ENCODE data around the gene DGKH. TPM values are rescaled to one million over a fixed set of nuclear protein-coding genes. Genes with fewer than 3 reads are reported as not detected.
"Not testable (repeated sequence)": the region's sequence is repeated elsewhere in the genome, so short reads cannot be mapped to it uniquely, and the experiment has no call there.

The DGKH gene
- polyA plus RNA-seq, 2 donors: 1.9 to 2.7 TPM

DNA sequence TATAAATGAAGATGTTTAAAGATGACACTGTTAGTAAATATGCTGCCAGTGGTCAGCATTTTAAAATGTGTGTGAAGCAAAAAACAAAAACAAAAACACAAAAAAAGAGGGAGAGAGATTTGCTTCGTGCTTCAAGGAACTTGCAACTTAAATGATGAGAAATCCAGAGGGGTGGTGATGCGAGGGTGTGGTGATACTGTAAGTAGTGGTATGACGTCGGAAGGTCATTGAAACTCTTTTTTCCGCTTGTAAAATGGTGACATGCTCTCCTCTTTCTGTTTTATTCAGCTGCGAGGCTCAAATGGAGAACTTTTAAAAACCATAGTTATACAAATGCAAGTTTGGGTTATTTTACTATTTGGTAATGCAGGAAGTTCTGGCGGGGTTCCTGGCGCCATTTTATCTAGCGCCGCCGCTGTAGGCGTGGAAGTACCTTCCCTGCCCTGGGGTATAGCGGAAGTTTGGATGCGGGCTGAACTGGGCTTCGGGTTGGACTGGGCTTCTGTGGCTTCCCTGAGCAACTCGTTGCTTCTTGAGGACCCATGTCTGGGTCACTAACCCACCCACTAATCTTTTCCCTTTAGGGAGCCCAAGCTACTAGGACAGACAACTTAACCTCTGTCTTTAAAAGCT is 34.8 kb downstream of the DGKH start:
- Histone ChIP-seq H3K27ac (ENCODE audit: low read depth in 2 of 2, low read length in 1 of 2) (no peak overlapping the region), H3K4me1 (ENCODE audit: control insufficient read depth in 2 of 2, insufficient read depth in 2 of 2, low read length in 1 of 2) (no peaks in the 10 kb centered on the region), H3K27me3 (ENCODE audit: control insufficient read depth in 1 of 2, insufficient read depth in 2 of 2, low read length in 2 of 2) (no peaks in the 10 kb centered on the region), H3K9me3 (ENCODE audit: control insufficient read depth in 2 of 2, insufficient read depth in 1 of 2, low read depth in 1 of 2, low read length in 1 of 2) (no peaks in the 10 kb centered on the region), H3K4me3 (ENCODE audit: low read depth in 1 of 2, low read length in 2 of 2) (no peak overlapping the region), H3K36me3 (ENCODE audit: control insufficient read depth in 2 of 2, insufficient read depth in 2 of 2, low read length in 1 of 2) (no peaks in the 10 kb centered on the region)
- WGBS, 2 donors: 83 to 91% methylated on average over 16 of the region's 16 CpGs

DNA sequence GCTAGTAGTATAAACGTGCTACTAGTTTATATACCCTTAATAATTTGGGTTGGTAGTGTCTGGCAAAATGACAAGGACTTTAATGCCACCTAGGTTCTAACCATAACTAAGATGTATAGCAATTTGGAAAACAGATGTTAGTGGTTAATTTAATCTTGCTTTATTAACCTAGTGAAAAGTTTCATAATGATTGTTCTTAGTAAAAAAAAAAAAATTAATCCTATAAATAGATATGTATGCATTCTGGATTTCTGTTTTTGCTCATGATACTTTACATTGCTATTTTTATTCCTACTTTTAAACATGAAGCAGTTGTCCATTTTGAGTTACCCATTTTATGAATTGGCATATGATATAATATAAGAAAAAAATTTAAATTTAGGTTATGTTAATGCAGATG is 36.3 kb downstream of the DGKH start:
- Histone ChIP-seq H3K27me3 (ENCODE audit: control insufficient read depth in 1 of 2, insufficient read depth in 2 of 2, low read length in 2 of 2) (no peaks in the 10 kb centered on the region), H3K4me1 (ENCODE audit: control insufficient read depth in 2 of 2, insufficient read depth in 2 of 2, low read length in 1 of 2) (no peaks in the 10 kb centered on the region), H3K27ac (ENCODE audit: low read depth in 2 of 2, low read length in 1 of 2) (no peak overlapping the region), H3K9me3 (ENCODE audit: control insufficient read depth in 2 of 2, insufficient read depth in 1 of 2, low read depth in 1 of 2, low read length in 1 of 2) (no peaks in the 10 kb centered on the region), H3K36me3 (ENCODE audit: control insufficient read depth in 2 of 2, insufficient read depth in 2 of 2, low read length in 1 of 2) (no peaks in the 10 kb centered on the region), H3K4me3 (ENCODE audit: low read depth in 1 of 2, low read length in 2 of 2) (no peak overlapping the region)
- 82 to 84% methylated on average over 1 of the region's 1 CpG for WGBS, 2 donors

DNA sequence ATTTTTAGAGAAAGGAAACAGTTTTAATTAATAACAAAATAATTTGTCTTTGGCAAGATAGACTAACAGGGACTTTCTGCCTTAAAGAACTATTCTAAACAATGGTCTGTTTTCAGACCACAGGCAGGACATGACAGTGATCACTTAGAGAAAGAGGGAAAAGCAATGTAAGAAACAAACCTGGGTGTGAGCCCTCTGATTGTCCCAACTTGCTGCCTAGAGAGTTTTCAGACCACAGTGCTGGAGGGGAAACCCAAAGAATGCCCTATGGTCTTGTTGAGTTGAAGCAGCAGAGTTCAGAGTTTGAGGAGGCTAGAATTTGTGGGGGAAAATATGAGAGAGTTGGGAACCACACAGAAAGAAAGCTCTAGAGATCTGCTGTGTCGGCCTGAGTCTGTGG is 38.1 kb downstream of the DGKH start:
- H3K36me3 ChIP-seq (ENCODE audit: control insufficient read depth in 2 of 2, insufficient read depth in 2 of 2, low read length in 1 of 2): no peaks in the 10 kb centered on the region

DNA sequence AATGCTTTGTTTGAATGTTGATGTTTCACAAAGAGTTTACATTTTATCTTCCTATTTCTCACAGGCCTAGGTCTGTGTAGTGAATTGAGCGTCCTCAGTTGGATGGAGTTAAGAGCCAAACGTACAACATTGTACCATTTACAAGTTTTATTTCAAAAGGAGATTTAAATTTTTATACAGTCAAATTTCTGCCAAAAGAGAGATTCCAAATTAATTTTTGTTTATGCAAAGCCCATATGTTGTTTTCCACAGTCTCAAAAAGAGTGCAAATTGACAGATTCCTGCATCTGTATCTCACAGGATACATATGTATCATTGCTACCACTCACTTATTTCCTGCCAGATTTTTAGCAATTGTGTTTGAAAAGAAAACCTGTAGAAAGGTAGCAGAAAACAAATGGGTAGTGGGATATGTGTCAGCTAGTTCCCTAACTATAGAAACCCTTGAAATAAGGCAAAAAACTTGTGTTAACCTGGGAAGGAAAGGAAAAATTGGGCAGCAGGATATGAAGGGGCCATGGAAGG is 46.1 kb downstream of the DGKH start:
- no peaks in the 10 kb centered on the region for H3K27me3 ChIP-seq (ENCODE audit: control insufficient read depth in 1 of 2, insufficient read depth in 2 of 2, low read length in 2 of 2)
- no peak overlapping the region for H3K27ac ChIP-seq (ENCODE audit: low read depth in 2 of 2, low read length in 1 of 2)
- 82 to 83% methylated on average over 2 of the region's 2 CpGs for WGBS, 2 donors
- no peaks in the 10 kb centered on the region for H3K36me3 ChIP-seq (ENCODE audit: control insufficient read depth in 2 of 2, insufficient read depth in 2 of 2, low read length in 1 of 2)
- no peaks in the 10 kb centered on the region for H3K4me1 ChIP-seq (ENCODE audit: control insufficient read depth in 2 of 2, insufficient read depth in 2 of 2, low read length in 1 of 2)
- no peak overlapping the region for H3K4me3 ChIP-seq (ENCODE audit: low read depth in 1 of 2, low read length in 2 of 2)
- no peaks in the 10 kb centered on the region for H3K9me3 ChIP-seq (ENCODE audit: control insufficient read depth in 2 of 2, insufficient read depth in 1 of 2, low read depth in 1 of 2, low read length in 1 of 2)

More for the DNA sequence above, 38.1 kb downstream of the DGKH start:
- 92 to 94% methylated on average over 1 of the region's 1 CpG for WGBS, 2 donors
- H3K27me3 ChIP-seq (ENCODE audit: control insufficient read depth in 1 of 2, insufficient read depth in 2 of 2, low read length in 2 of 2): no peaks in the 10 kb centered on the region
- H3K4me1 ChIP-seq (ENCODE audit: control insufficient read depth in 2 of 2, insufficient read depth in 2 of 2, low read length in 1 of 2): no peaks in the 10 kb centered on the region
- no peaks in the 10 kb centered on the region for H3K9me3 ChIP-seq (ENCODE audit: control insufficient read depth in 2 of 2, insufficient read depth in 1 of 2, low read depth in 1 of 2, low read length in 1 of 2)
- H3K4me3 ChIP-seq (ENCODE audit: low read depth in 1 of 2, low read length in 2 of 2): no peak overlapping the region
- H3K27ac ChIP-seq (ENCODE audit: low read depth in 2 of 2, low read length in 1 of 2): no peak overlapping the region

DNA sequence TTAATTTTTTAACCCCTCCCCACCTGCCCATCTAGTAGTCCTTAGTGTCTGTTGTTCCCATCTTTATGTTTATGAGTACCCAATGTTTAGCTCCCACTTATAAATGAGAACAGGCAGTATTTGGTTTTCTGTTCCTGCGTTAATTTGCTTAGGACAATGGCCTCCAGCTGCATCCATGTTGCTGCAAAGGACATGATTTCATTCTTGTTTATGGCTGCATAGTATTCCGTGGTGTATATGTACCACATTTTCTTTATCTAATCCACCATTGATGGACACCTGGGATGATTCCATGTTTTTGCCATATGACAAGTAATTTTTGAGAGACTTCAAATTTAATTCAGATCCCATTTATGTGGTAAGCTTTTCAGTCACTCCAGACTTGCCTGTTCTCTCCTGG is 47.8 kb downstream of the DGKH start:
- H3K4me1 ChIP-seq (ENCODE audit: control insufficient read depth in 2 of 2, insufficient read depth in 2 of 2, low read length in 1 of 2); H3K36me3 ChIP-seq (ENCODE audit: control insufficient read depth in 2 of 2, insufficient read depth in 2 of 2, low read length in 1 of 2); H3K27ac ChIP-seq (ENCODE audit: low read depth in 2 of 2, low read length in 1 of 2); H3K27me3 ChIP-seq (ENCODE audit: control insufficient read depth in 1 of 2, insufficient read depth in 2 of 2, low read length in 2 of 2); H3K9me3 ChIP-seq (ENCODE audit: control insufficient read depth in 2 of 2, insufficient read depth in 1 of 2, low read depth in 1 of 2, low read length in 1 of 2); H3K4me3 ChIP-seq (ENCODE audit: low read depth in 1 of 2, low read length in 2 of 2): not testable (repeated sequence)
- 97 to 100% methylated on average over 2 of the region's 2 CpGs for WGBS, 2 donors

DNA sequence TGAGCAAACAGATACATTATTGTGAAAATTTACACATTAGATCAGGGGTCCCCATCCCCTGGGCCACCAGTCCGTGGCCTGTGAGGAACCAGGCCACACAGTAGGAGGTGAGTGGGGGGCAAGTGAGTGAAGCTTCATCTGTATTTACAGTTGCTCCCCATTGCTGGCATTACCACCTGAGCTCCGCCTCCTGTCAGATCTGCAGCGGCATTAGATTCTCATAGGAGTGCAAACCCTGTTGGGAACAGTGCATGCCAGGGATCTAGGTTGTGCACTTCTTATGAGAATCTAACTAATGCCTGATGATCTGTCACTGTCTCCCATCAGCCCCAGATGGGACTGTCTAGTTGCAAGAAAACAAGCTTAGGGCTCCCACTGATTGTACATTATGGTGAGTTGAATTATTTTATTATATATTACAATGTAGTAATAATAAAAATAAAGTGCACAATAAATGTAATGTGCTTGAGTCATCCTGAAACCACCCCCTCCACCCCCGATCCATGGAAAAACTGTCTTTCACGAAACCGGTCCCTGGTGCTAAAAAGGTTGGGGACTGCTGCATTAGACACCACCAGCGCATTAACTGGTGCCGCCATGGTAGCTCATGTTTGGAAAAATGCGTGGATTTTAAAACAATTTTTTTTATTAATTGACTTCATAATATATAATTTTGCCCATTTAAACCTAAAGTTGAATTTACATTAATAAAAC is 51.7 kb downstream of the DGKH start:
- Histone ChIP-seq H3K36me3 (ENCODE audit: control insufficient read depth in 2 of 2, insufficient read depth in 2 of 2, low read length in 1 of 2) (no peaks in the 10 kb centered on the region), H3K4me3 (ENCODE audit: low read depth in 1 of 2, low read length in 2 of 2) (no peak overlapping the region), H3K4me1 (ENCODE audit: control insufficient read depth in 2 of 2, insufficient read depth in 2 of 2, low read length in 1 of 2) (peaks cover 0 to 5% of the 10 kb centered on the region in 2 donors), H3K9me3 (ENCODE audit: control insufficient read depth in 2 of 2, insufficient read depth in 1 of 2, low read depth in 1 of 2, low read length in 1 of 2) (peaks cover 0 to 3% of the 10 kb centered on the region in 2 donors), H3K27me3 (ENCODE audit: control insufficient read depth in 1 of 2, insufficient read depth in 2 of 2, low read length in 2 of 2) (no peaks in the 10 kb centered on the region), H3K27ac (ENCODE audit: low read depth in 2 of 2, low read length in 1 of 2) (no peak overlapping the region)
- 96% methylated on average over 9 of the region's 9 CpGs for WGBS, 2 donors

DNA sequence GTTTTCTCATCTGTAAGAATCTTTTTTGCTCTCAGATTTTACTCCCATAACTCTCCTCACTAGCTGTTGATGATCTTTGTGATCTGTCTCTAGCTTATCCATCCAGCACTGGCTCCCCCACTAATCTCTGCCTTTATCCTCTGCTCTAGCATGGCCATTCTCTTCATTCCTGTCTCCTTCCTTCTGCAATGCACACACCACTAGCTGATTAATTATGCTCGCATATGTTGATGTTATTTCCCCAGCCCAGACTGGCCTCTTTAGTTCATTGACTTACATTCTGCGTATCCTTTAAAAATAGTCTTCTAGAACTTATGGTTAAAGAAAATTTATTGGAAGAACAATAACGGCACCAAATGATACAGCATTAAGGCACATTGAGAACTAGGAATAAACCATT is 52.5 kb downstream of the DGKH start:
- WGBS, 2 donors: 97 to 98% methylated on average over 3 of the region's 3 CpGs
- H3K4me3 ChIP-seq (ENCODE audit: low read depth in 1 of 2, low read length in 2 of 2): no peak overlapping the region
- no peaks in the 10 kb centered on the region for H3K27me3 ChIP-seq (ENCODE audit: control insufficient read depth in 1 of 2, insufficient read depth in 2 of 2, low read length in 2 of 2)

DNA sequence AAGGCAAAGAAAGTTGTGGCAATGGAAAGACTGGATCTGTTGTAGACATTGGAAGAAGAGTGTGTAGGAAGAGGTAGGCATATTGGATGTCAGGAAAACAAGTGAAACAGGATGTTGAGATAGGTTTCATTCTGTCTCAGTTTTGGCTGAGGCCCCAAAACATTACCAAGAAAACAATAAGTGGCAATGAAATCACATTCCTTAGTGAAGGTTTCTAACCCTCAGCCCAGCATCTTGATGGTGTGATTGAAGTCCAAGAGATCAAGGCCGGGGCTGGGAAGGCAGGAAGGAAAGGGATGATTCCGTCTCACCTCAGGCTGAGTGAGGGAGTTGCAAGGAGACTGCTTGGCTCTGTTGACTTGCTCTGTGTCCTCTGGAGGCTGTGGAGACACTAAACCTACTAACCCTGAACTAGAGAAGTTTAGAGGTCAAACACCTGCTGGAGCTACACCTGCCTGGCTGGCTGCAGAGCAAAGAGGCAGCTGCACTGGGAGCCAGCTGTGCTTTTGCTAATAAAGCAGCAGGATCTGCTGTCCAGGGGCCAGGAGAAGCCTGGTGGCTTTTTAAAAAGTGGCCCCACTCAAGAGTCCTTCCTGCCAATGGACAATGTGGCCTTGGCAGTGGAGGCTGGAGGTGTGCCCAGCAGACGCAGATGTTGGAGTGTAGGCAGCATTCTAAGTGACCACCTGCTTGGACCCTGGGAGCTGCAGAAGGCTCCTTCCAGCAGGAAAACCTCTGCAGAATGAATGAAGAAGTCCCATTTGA is 53.6 kb downstream of the DGKH start:
- H3K27ac ChIP-seq (ENCODE audit: low read depth in 2 of 2, low read length in 1 of 2): no peak overlapping the region
- peaks cover 0 to 5% of the 10 kb centered on the region in 2 donors for H3K4me1 ChIP-seq (ENCODE audit: control insufficient read depth in 2 of 2, insufficient read depth in 2 of 2, low read length in 1 of 2)
- H3K4me3 ChIP-seq (ENCODE audit: low read depth in 1 of 2, low read length in 2 of 2): no peak overlapping the region
- H3K9me3 ChIP-seq (ENCODE audit: control insufficient read depth in 2 of 2, insufficient read depth in 1 of 2, low read depth in 1 of 2, low read length in 1 of 2): peaks cover 0 to 3% of the 10 kb centered on the region in 2 donors
- H3K36me3 ChIP-seq (ENCODE audit: control insufficient read depth in 2 of 2, insufficient read depth in 2 of 2, low read length in 1 of 2): no peaks in the 10 kb centered on the region
- WGBS, 2 donors: 61 to 70% methylated on average over 3 of the region's 3 CpGs
- H3K27me3 ChIP-seq (ENCODE audit: control insufficient read depth in 1 of 2, insufficient read depth in 2 of 2, low read length in 2 of 2): no peaks in the 10 kb centered on the region

More for the DNA sequence above, 52.5 kb downstream of the DGKH start:
- peaks cover 0 to 3% of the 10 kb centered on the region in 2 donors for H3K9me3 ChIP-seq (ENCODE audit: control insufficient read depth in 2 of 2, insufficient read depth in 1 of 2, low read depth in 1 of 2, low read length in 1 of 2)
- H3K4me1 ChIP-seq (ENCODE audit: control insufficient read depth in 2 of 2, insufficient read depth in 2 of 2, low read length in 1 of 2): peaks cover 0 to 5% of the 10 kb centered on the region in 2 donors
- H3K36me3 ChIP-seq (ENCODE audit: control insufficient read depth in 2 of 2, insufficient read depth in 2 of 2, low read length in 1 of 2): no peaks in the 10 kb centered on the region
- no peak overlapping the region for H3K27ac ChIP-seq (ENCODE audit: low read depth in 2 of 2, low read length in 1 of 2)

DNA sequence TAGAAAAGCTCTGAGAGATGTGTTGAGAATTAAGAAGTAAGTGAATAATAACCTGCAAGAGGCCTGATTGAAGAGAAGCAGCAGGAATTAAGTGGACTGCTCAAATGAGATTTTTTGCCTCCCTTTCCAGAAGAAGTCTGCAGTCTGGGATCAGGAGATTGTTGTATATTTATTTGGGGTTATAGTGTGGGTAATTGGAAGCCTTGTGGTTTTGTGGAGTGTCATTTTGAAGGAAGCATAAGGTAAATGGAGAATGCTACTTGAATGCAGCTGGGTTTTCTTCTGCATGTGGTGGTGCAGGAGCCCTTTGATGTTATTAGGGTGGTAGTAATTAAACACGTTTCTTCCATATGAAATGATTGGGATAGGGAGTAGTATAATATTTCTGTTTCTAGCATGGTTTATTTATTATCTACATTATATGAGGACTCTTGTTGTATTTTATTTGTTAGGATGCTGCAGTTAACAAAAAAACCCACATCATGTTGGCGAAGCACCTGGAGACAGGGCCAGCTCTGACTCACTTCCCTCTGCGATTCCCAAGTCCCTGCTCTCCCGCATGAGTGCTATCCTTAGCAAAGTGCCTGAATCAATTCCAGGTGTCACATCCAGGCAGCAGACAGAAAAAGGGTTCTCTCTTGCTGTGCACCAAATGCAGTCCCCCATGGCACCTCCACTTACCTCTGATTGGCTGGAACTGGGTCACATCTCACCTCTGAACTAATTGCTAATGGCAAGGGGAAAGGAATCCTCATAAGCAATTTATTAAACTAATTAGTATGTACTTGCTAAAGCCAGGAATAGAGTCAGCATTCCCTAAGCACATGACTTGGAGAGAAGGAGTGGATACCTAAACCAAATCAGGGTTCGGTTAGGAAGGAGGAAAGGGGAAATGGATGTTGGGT is 54.8 kb downstream of the DGKH start:
- peaks cover 0 to 3% of the 10 kb centered on the region in 2 donors for H3K9me3 ChIP-seq (ENCODE audit: control insufficient read depth in 2 of 2, insufficient read depth in 1 of 2, low read depth in 1 of 2, low read length in 1 of 2)
- H3K27ac ChIP-seq (ENCODE audit: low read depth in 2 of 2, low read length in 1 of 2): no peak overlapping the region
- 75 to 82% methylated on average over 5 of the region's 5 CpGs for WGBS, 2 donors
- H3K36me3 ChIP-seq (ENCODE audit: control insufficient read depth in 2 of 2, insufficient read depth in 2 of 2, low read length in 1 of 2): no peaks in the 10 kb centered on the region
- peaks cover 0 to 5% of the 10 kb centered on the region in 2 donors for H3K4me1 ChIP-seq (ENCODE audit: control insufficient read depth in 2 of 2, insufficient read depth in 2 of 2, low read length in 1 of 2)
- H3K4me3 ChIP-seq (ENCODE audit: low read depth in 1 of 2, low read length in 2 of 2): no peak overlapping the region
- no peaks in the 10 kb centered on the region for H3K27me3 ChIP-seq (ENCODE audit: control insufficient read depth in 1 of 2, insufficient read depth in 2 of 2, low read length in 2 of 2)
